Measurements from ENCODE around the gene UNC5A.
A peak's percentile ranks its signal among the peaks of the same experiment; 100 is the strongest.

The UNC5A gene

GRCh38 chr5:176916337-176916736, 106.0 kb downstream of the UNC5A start:
- Mint-ChIP-seq H3K4me3 (no peak overlapping the region), H3K36me3 (ENCODE audit: low read depth) (peaks cover 77% of the 10 kb centered on the region), H3K9me3 (no peaks in the 10 kb centered on the region), H3K27ac (peak overlapping the region; percentile 27), H3K27me3 (no peaks in the 10 kb centered on the region), H3K4me1 (ENCODE audit: low read depth) (peaks cover 24% of the 10 kb centered on the region)
- no peak for DNase-seq

DNA sequence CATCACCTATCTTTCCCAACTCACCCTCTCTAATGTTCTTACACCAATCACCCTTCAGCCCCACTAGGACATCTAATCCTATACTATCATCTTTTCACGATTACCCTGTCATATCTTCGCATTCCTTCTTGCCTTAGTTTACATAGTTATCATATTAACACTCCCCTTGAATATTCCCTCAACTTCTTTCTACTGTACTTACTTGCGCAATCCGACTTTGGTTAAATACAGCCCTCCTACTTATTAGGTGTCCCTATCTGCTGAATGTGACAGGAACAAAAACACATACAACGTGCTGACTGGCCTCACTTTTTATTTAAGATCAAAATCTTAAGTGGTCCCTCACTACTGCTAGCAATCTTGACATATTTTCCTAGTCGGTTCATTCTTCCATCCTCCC, 108.3 kb downstream of the UNC5A start:
- DNase-seq = no peak

GRCh38 chr5:176921714-176922113, 111.4 kb downstream of the UNC5A start:
- Mint-ChIP-seq H3K36me3 (ENCODE audit: low read depth) (peaks cover 77% of the 10 kb centered on the region), H3K27ac (no peak overlapping the region), H3K27me3 (no peaks in the 10 kb centered on the region), H3K4me1 (ENCODE audit: low read depth) (peaks cover 7% of the 10 kb centered on the region), H3K4me3 (no peak overlapping the region), H3K9me3 (no peaks in the 10 kb centered on the region)
- DNase-seq = no peak

More for the DNA sequence above, 108.3 kb downstream of the UNC5A start:
- Mint-ChIP-seq H3K27me3 (no peaks in the 10 kb centered on the region), H3K9me3 (no peaks in the 10 kb centered on the region), H3K4me3 (no peak overlapping the region), H3K27ac (no peak overlapping the region), H3K4me1 (ENCODE audit: low read depth) (peaks cover 19% of the 10 kb centered on the region), H3K36me3 (ENCODE audit: low read depth) (peaks cover 79% of the 10 kb centered on the region)

DNA sequence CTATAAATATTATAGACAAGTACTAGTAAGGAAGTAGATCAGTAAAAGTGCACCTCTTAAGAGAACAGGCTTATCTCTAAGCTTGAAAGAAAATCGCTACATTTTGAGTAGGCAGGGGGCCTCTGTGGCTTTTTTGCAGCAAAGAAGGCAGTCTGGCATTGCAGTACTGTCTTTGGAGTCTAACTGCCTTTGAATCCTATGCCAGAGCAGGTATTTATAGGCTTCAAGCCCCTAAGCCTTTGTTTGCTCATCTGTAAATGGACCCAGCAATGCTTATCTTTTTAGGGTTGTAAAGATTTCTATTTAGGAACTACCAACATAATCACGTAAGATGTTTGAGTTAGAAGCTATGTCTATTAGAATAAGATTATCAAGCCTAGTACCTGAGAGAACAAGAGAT, 112.5 kb downstream of the UNC5A start:
- Mint-ChIP-seq H3K27me3 (no peaks in the 10 kb centered on the region), H3K9me3 (no peaks in the 10 kb centered on the region), H3K4me3 (no peak overlapping the region), H3K36me3 (ENCODE audit: low read depth) (peaks cover 76% of the 10 kb centered on the region), H3K4me1 (ENCODE audit: low read depth) (peaks cover 4% of the 10 kb centered on the region), H3K27ac (no peak overlapping the region)
- DNase-seq = no peak

- DNase-seq = no peak
- H3K9me3 Mint-ChIP-seq = no peaks in the 10 kb centered on the region
- no peak overlapping the region for H3K4me3 Mint-ChIP-seq
- peaks cover 18% of the 10 kb centered on the region for H3K4me1 Mint-ChIP-seq (ENCODE audit: low read depth)
- peaks cover 75% of the 10 kb centered on the region for H3K36me3 Mint-ChIP-seq (ENCODE audit: low read depth)
- H3K27me3 Mint-ChIP-seq = no peaks in the 10 kb centered on the region
- no peak overlapping the region for H3K27ac Mint-ChIP-seq
These were observed 117.2 kb downstream of the UNC5A start for GRCh38 chr5:176927562-176927961.

GRCh38 chr5:176929654-176930053, 119.3 kb downstream of the UNC5A start:
- H3K36me3 Mint-ChIP-seq (ENCODE audit: low read depth) = peaks cover 79% of the 10 kb centered on the region
- no peaks in the 10 kb centered on the region for H3K9me3 Mint-ChIP-seq
- no peak overlapping the region for H3K27ac Mint-ChIP-seq
- H3K4me3 Mint-ChIP-seq = no peak overlapping the region
- H3K4me1 Mint-ChIP-seq (ENCODE audit: low read depth) = peaks cover 21% of the 10 kb centered on the region
- DNase-seq = no peak
- H3K27me3 Mint-ChIP-seq = no peaks in the 10 kb centered on the region

Data from activated T-cell treated with anti-CD3 and anti-CD28 coated beads, Interleukin-2, amount 50 U/mL, for 24 hours (primary cell).